GM19324 (cell line): Measurements from ENCODE around the gene NEK9.
"Not testable (repeated sequence)": the region's sequence is repeated elsewhere in the genome, so short reads cannot be mapped to it uniquely, and the experiment has no call there.

Experiments
- ATAC-seq: cut with Tn5 transposase; IDR thresholded peaks from one replicate; pipeline ENCODE4 v1.9.1; 2021; ENCODE audit warnings: mild to moderate bottlenecking, moderate library complexity; ENCODE audit not compliant: unreplicated experiment, low FRiP score

Gene NEK9

DNA sequence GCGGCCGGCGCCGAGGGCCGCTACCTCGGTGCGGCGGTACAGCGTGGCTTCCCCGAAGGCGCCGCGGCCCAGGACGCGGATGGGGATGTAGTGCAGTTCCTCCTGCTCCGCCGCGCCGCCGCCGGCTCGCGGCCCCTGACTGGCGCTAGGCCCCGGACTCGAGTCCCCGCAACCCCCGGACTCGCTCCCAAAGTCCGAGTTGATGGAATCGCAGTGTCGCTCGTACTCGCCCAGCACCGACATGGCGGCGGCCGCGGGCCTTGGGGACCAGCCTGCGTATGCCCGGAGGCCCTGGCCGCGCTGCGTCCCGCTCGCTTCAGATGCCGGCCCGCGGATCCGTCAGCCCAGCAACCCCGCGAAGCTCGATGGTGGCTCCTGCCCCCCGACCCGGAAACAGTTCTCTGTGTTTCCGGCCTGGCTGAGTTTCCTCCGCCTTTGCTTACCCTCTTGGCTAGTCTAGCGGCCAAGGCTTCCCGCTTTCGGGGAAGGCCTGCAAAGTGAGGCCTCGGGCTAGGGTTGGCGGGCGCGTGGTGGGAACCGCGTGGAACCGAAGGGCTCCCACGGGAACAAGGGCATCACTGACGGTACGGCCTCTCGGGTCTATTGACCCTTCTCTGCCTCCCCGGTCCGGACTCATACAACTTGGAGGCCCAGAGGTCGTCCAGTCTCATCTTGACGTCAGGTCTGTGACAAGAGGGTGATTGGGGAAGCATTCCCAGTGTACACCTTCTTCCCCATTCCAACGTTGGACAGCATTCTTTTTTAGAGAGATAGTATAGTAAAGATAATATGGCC is at the start of gene NEK9:
Gene NEK9, minus strand, starts transcription at position 370 of the 795 bp plus-strand sequence. Its CDS starts 127 bp downstream, at position 243.
- peak; percentile 85 for ATAC-seq

DNA sequence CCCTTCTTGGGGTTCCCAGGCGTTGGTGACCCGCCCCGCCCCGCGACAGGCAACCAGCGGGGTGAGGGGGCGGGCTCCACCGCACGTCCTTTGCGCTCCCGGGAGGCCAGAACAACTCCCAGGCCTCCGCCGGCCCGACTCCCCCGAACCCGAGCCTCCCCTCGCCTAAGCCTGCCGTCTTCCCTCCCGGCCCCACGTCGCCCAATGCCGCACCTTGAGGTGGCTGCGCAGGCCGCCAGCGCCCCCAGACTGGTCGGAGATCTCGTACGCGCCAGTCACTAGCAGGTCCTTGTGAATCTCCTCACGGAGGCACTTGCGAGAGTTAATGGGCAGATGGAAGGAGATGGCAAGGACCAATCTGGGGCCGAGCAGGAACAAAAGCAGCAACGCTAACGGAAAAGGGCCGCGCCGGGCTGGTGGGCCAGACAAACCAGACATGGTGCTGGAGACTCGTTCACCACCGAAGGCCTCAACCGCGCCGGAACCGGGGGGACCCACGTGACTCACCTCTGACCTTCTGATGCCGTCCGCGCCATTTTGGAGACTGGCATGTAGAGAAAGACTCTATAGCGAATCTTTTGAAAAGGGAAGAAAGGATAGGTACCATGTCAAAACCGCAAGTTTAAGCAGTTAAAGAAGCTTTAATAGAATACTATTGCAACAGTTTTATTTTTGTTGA is 49.4 kb upstream of the NEK9 start, which contains the start of gene TMED10:
Gene TMED10, minus strand, starts transcription at position 471 of the 679 bp plus-strand sequence. Its CDS starts 33 bp downstream, at position 438.
- ATAC-seq, result peak; percentile 83

- ATAC-seq, result peak; percentile 6
Observed at GRCh38 chr14:75175677-75176141, 48.9 kb upstream of the NEK9 start.

- no peak for ATAC-seq
Observed at GRCh38 chr14:75174066-75174465, 47.2 kb upstream of the NEK9 start.

- ATAC-seq, result no peak
Observed at GRCh38 chr14:75170772-75171171, 43.9 kb upstream of the NEK9 start.

- ATAC-seq, result no peak
Observed at GRCh38 chr14:75168586-75169335, 41.9 kb upstream of the NEK9 start.

- ATAC-seq, result no peak
Observed at GRCh38 chr14:75167325-75167724, 40.5 kb upstream of the NEK9 start.

GRCh38 chr14:75165586-75166391 is 38.9 kb upstream of the NEK9 start:
- ATAC-seq, result no peak

GRCh38 chr14:75164809-75165208 is 38.0 kb upstream of the NEK9 start:
- no peak for ATAC-seq

- ATAC-seq, result no peak
Observed at GRCh38 chr14:75163677-75164076, 36.8 kb upstream of the NEK9 start.

- ATAC-seq, result no peak
Observed at GRCh38 chr14:75162631-75163030, 35.8 kb upstream of the NEK9 start.

- ATAC-seq, result no peak
Observed at GRCh38 chr14:75158843-75159614, 32.2 kb upstream of the NEK9 start.

- no peak for ATAC-seq
Observed at GRCh38 chr14:75156901-75157300, 30.1 kb upstream of the NEK9 start.

GRCh38 chr14:75156111-75156510 is 29.3 kb upstream of the NEK9 start:
- ATAC-seq, result no peak

DNA sequence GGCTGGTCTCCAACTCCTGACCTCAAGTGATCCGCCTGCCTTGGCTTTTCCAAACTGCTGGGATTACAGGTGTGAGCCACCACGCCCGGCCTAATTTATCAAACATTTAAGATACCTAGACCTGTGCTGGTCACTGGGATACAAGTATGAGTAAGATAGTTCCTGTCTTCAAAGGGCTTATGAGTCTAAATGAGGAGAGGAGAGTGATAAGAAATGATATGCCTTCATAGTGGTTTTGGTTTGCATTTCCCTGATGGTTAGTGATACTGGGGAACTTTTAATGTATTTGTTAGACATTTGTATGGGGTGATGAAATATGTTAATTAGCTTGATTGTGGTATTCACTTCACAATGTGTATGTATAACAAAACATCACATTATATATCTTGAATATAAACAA is 28.3 kb upstream of the NEK9 start:
- no peak for ATAC-seq

- ATAC-seq, result no peak
Observed at GRCh38 chr14:75153295-75153694, 26.4 kb upstream of the NEK9 start.

DNA sequence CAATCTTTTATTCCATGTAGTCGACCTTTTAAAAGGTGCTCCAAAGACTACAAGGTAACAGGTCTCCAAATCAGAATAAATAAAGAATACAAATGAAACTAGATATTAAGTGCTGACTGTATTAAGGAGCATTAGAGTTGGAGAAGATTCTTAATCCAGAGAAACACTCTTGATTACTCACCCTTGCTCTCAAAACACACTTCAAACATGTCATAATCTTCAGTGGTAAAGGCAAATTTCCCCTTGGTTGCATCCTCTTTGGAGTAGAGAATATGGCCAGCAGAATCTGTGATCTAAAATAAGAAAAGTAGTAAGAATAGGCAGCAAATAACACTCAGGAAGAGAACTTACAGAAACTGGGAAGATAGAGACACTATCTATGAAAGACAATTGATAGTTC is 25.0 kb upstream of the NEK9 start:
- no peak for ATAC-seq

GRCh38 chr14:75150637-75151036 is 23.8 kb upstream of the NEK9 start:
- ATAC-seq, result not testable (repeated sequence)

DNA sequence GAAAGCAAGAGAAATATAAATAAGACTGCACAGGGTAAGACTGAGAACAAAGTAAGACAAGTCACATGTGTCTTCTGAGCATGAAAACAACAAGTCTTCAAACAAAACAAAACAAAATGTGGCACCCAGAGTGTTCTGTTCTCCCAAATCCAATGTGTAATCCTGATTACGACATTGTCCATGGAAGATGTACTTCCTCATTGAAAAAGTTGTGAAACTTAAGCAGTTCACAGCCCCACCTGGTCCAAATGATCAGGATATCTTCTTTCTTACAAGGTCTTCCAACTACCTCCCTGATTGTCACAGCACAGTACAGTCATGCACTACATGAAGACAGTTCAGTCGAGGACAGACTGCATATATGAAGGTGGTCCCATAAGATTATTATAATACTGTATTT is 23.3 kb upstream of the NEK9 start:
- no peak for ATAC-seq
